A549 (cell line): ENCODE measurements around the gene HEATR5B. TPM values are rescaled to one million over a fixed set of nuclear protein-coding genes. Genes with fewer than 3 reads are reported as not detected.
A peak's percentile ranks its signal among the peaks of the same experiment; 100 is the strongest.
"Not testable (repeated sequence)": the region's sequence is repeated elsewhere in the genome, so short reads cannot be mapped to it uniquely, and the experiment has no call there.

Experiments
- ATAC-seq, 2 experiments: fragments of 200-7000 bp in 1 of 2; fragments of >200 bp in 1 of 2; cut with Nextera tagmentation in 1 of 2; cut with Tn5 transposase in 1 of 2; 3 replicates each; pipeline versions ENCODE4 v1.8.0 to v1.9.1; 2018 to 2020; ENCODE audit warnings: mild to moderate bottlenecking in 1 of 2, moderate library complexity in 1 of 2
- CTCF ChIA-PET: fragments of 300-600 bp; sonication (Branson Sonifier 250); formaldehyde crosslinking; extraction: SDS; loops from one replicate; lab custom pipeline; 2021; ENCODE audit warnings: antibody characterized with exemption, inconsistent platforms; lab: Yijun Ruan, JAX
- POLR2A ChIA-PET: fragments of 350-600 bp; formaldehyde crosslinking; extraction: SDS; loops from one replicate; lab custom pipeline; 2021; ENCODE audit warnings: antibody characterized with exemption, inconsistent platforms; lab: Yijun Ruan, JAX
- DNase-seq, 2 experiments: peaks; one replicate each; pipeline versions ENCODE4 v3.0.0 to v3.0.0-alpha.2; 2011 to 2016; ENCODE audit warnings: low read depth in 1 of 2, low spot score in 1 of 2
- FAIRE-seq: peaks from 2 replicates; lab custom pipeline; 2011; peaks lifted over from hg19 to GRCh38; lab: Jason Lieb, UNC
- H3K27ac ChIP-seq, 2 experiments: fragments of >200 bp; sonication (Bioruptor Twin); formaldehyde crosslinking; 3 replicates each; pipeline ENCODE4 v1.5.1; 2016 to 2017
- H3K4me1 ChIP-seq: fragments of >200 bp; sonication (Bioruptor Twin); formaldehyde crosslinking; 3 replicates; pipeline ENCODE4 v1.6.1; 2016
- H3K4me2 ChIP-seq: fragments of >200 bp; sonication (Bioruptor Twin); formaldehyde crosslinking; 3 replicates; pipeline ENCODE4 v1.6.1; 2016
- H3K4me3 ChIP-seq: fragments of >200 bp; sonication (Bioruptor Twin); formaldehyde crosslinking; 3 replicates; pipeline ENCODE4 v1.5.1; 2016
- H3K9me3 ChIP-seq: fragments of >200 bp; sonication (Bioruptor Twin); formaldehyde crosslinking; 3 replicates; pipeline ENCODE4 v1.6.1; 2016
- FOSB ChIP-seq: fragments of 250-450 bp; sonication (Bioruptor Pico); IDR thresholded peaks from 2 replicates; pipeline ENCODE4 v1.5.0; 2020; ENCODE audit warnings: mild to moderate bottlenecking, moderate library complexity
- MAFK ChIP-seq: fragments of 450-650 bp; IDR thresholded peaks from 2 replicates; pipeline ENCODE4 v1.6.1; 2014; ENCODE audit not compliant: partially characterized antibody
- MAZ ChIP-seq: fragments of 150-350 bp; IDR thresholded peaks from 2 replicates; pipeline ENCODE4 v1.6.1; 2014; ENCODE audit warnings: antibody characterized with exemption, low read depth, low read length, borderline replicate concordance
- WGBS: methylation state at CpG from one replicate; pipeline ENCODE4 v1.1.6; 2017; ENCODE audit errors: missing lambda C conversion rate; 5-methylcytosine and 5-hydroxymethylcytosine counted together
- polyA plus RNA-seq, 4 experiments: library from polyadenylated mRNA; depleted of rRNA in 3 of 4; stranded (reverse); fragments of >200 nt; fragmentation: RNase III in 1 of 4; extraction: RNeasy Plus Mini Kit Qiagen cat#74134 plus additional on column Dnase treatment in 1 of 4; gene quantifications; 2 replicates in 3 of 4; 3 replicates in 1 of 4; pipeline ENCODE4 v1.2.3, GENCODE V29; 2011 to 2017

Gene HEATR5B
- polyA plus RNA-seq, 2 of the 4 experiments (the other 2 are of a cell fraction) = 8.4 to 26.1 TPM

GRCh38 chr2:36941867-36942266, 142.3 kb downstream of the HEATR5B start:
- ATAC-seq = no peak
- POLR2A ChIA-PET = no interaction called here

DNA sequence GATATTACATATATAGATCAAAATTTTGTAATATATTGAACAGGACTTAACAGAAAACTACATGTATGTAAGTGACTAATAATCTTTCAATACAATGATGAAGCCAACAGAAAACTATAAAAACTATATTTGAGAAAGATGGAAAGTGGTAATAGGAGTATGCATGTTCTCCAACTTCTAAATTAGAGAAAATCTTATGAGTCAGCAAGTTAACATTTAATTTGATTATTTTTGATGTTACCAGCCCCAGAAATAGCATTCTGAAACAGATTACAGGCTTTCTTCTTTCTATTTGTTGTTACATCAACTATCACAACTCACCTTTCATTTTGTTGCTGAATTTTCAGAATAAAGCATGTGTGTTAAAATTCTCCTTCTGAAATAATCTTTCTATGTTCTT, 147.6 kb downstream of the HEATR5B start:
- not testable (repeated sequence) for FAIRE-seq
- TF ChIP-seq MAFK = peak; percentile 65
- TF ChIP-seq, all 56 proteins: peak for 1; not testable (repeated sequence) for 55
- H3K4me3 ChIP-seq, CTCF ChIA-PET, H3K4me1 ChIP-seq, ATAC-seq, H3K9me3 ChIP-seq, POLR2A ChIA-PET, H3K27ac ChIP-seq, H3K4me2 ChIP-seq, DNase-seq: not testable (repeated sequence)

More at GRCh38 chr2:36941867-36942266, 142.3 kb downstream of the HEATR5B start:
- H3K9me3 ChIP-seq = no peaks in the 10 kb centered on the region
- DNase-seq (no peak), FAIRE-seq (no peak)
- no peak overlapping the region for H3K4me2 ChIP-seq
- CTCF ChIA-PET = interaction anchor here (0.6 to 0.9 kb wide), 2 partner anchors 11 kb away, joined by 3 to 4 read pairs; no protein-coding TSS in a partner anchor
- WGBS = 92% methylated on average over 4 of the region's 4 CpGs
- no peaks in the 10 kb centered on the region for H3K4me1 ChIP-seq
- no peak overlapping the region for H3K4me3 ChIP-seq
- TF ChIP-seq MAZ = no peak
- no peak for TF ChIP-seq FOSB (CRISPR knock-in tag)
- no peak overlapping the region for H3K27ac ChIP-seq

DNA sequence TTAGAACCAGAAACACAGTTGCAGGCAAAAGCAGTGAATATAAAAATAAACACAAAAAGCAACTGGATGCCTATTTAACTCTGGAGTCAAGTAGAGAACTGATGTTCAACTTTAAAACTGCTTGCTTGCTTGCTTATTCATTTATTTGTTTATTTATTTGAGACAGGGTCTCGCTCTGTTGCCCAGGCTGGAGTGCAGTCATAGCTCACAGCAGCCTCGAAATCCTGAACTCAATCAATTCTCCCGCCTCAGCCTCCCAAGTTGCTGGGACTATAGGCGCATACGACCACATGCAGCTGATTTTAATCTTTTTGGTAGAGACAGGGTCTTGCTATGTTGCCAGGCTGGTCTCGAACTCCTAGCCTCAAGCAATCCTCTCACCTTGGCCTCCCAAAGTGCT, 152.5 kb downstream of the HEATR5B start:
- ATAC-seq, FAIRE-seq, H3K9me3 ChIP-seq, H3K27ac ChIP-seq, H3K4me3 ChIP-seq, POLR2A ChIA-PET, DNase-seq: not testable (repeated sequence)
- CTCF ChIA-PET = interaction anchor here (0.6 to 1.3 kb wide), 3 partner anchors 10 to 1475 kb away, joined by 3 to 4 read pairs (median 3); no protein-coding TSS in a partner anchor
- H3K4me1 ChIP-seq = peaks cover 19% of the 10 kb centered on the region
- H3K4me2 ChIP-seq = peak overlapping the region; percentile 56; the same call in 2 of the 3 replicates
- WGBS = 93% methylated on average over 6 of the region's 6 CpGs

Other genes starting within 250 kb of the HEATR5B start
- 31.8 and 36.0 TPM in 2 replicates for gene STRN, start 117.8 kb downstream of the HEATR5B start, polyA plus RNA-seq (2011; rRNA removed)
- 13.1 to 13.9 TPM (median 13.2 TPM) in 3 replicates for gene STRN, start 117.8 kb downstream of the HEATR5B start, polyA plus RNA-seq (2017; fragmentation: RNase III; extraction: RNeasy Plus Mini Kit Qiagen cat#74134 plus additional on column Dnase treatment)
- gene GPATCH11, start 146 bp upstream of the HEATR5B start, polyA plus RNA-seq (2011; rRNA removed) = 8.1 and 10.4 TPM in 2 replicates
- gene GPATCH11, start 146 bp upstream of the HEATR5B start, polyA plus RNA-seq (2017; fragmentation: RNase III; extraction: RNeasy Plus Mini Kit Qiagen cat#74134 plus additional on column Dnase treatment) = 8.2 to 9.0 TPM (median 8.9 TPM) in 3 replicates
- 34.6 and 47.2 TPM in 2 replicates for gene EIF2AK2, start 72.6 kb upstream of the HEATR5B start, polyA plus RNA-seq (2011; rRNA removed)
- gene EIF2AK2, start 72.6 kb upstream of the HEATR5B start, polyA plus RNA-seq (2017; fragmentation: RNase III; extraction: RNeasy Plus Mini Kit Qiagen cat#74134 plus additional on column Dnase treatment) = 27.1 to 30.1 TPM (median 29.8 TPM) in 3 replicates
- not detected in 2 replicates for gene SULT6B1, start 104.3 kb upstream of the HEATR5B start, polyA plus RNA-seq (2011; rRNA removed)
- not detected in 3 replicates for gene SULT6B1, start 104.3 kb upstream of the HEATR5B start, polyA plus RNA-seq (2017; fragmentation: RNase III; extraction: RNeasy Plus Mini Kit Qiagen cat#74134 plus additional on column Dnase treatment)
- 78.1 and 87.4 TPM in 2 replicates for gene CEBPZOS, start 112.1 kb upstream of the HEATR5B start, polyA plus RNA-seq (2011; rRNA removed)
- 55.9 to 69.2 TPM (median 61.3 TPM) in 3 replicates for gene CEBPZOS, start 112.1 kb upstream of the HEATR5B start, polyA plus RNA-seq (2017; fragmentation: RNase III; extraction: RNeasy Plus Mini Kit Qiagen cat#74134 plus additional on column Dnase treatment)
- 44.1 and 70.9 TPM in 2 replicates for gene CEBPZ, start 147.2 kb upstream of the HEATR5B start, polyA plus RNA-seq (2011; rRNA removed)
- 71.5 to 74.0 TPM (median 72.7 TPM) in 3 replicates for gene CEBPZ, start 147.2 kb upstream of the HEATR5B start, polyA plus RNA-seq (2017; fragmentation: RNase III; extraction: RNeasy Plus Mini Kit Qiagen cat#74134 plus additional on column Dnase treatment)
- gene NDUFAF7, start 147.3 kb upstream of the HEATR5B start, polyA plus RNA-seq (2011; rRNA removed) = 40.2 and 48.0 TPM in 2 replicates
- gene NDUFAF7, start 147.3 kb upstream of the HEATR5B start, polyA plus RNA-seq (2017; fragmentation: RNase III; extraction: RNeasy Plus Mini Kit Qiagen cat#74134 plus additional on column Dnase treatment) = 28.8 to 29.3 TPM (median 29.0 TPM) in 3 replicates
- gene PRKD3, start 240.5 kb upstream of the HEATR5B start, polyA plus RNA-seq (2011; rRNA removed) = 26.9 and 28.9 TPM in 2 replicates
- gene PRKD3, start 240.5 kb upstream of the HEATR5B start, polyA plus RNA-seq (2017; fragmentation: RNase III; extraction: RNeasy Plus Mini Kit Qiagen cat#74134 plus additional on column Dnase treatment) = 16.1 to 18.2 TPM (median 16.6 TPM) in 3 replicates